IMR-90 (cell line): Measurements from ENCODE around the gene C5orf24. TPM values are rescaled to one million over a fixed set of nuclear protein-coding genes. Genes with fewer than 3 reads are reported as not detected.

Experiments
- ATAC-seq: fragments of 200-7000 bp; cut with Tn5 transposase; 2 replicates; pipeline ENCODE4 v1.9.1; 2020; ENCODE audit warnings: low read depth, mild to moderate bottlenecking, moderate library complexity
- BruUV-seq: library from RNA; stranded (reverse); fragments of 400-500 nt; replicated peaks from 2 replicates; lab custom pipeline; 2021; lab: Mats Ljungman, UMichigan
- CTCF ChIA-PET: fragments of 300-600 bp; formaldehyde crosslinking; extraction: SDS; loops from one replicate; lab custom pipeline; 2021; ENCODE audit warnings: antibody characterized with exemption; lab: Yijun Ruan, JAX
- POLR2A ChIA-PET: fragments of 300-600 bp; sonication (Branson Sonifier 250); formaldehyde crosslinking; loops from one replicate; lab custom pipeline; 2022; ENCODE audit warnings: antibody characterized with exemption; ENCODE audit not compliant: unreplicated experiment; lab: Charles Lee
- DNase-seq: peaks from one replicate; pipeline ENCODE4 v3.0.0; 2013
- H2AFZ ChIP-seq: replicated peaks from 2 replicates; pipeline ENCODE3; 2013; ENCODE audit warnings: low read length, mild to moderate bottlenecking; ENCODE audit not compliant: poor library complexity
- H2AK5ac ChIP-seq: 2 replicates; pipeline ENCODE4 v1.6.1; 2013; ENCODE audit warnings: low read depth, low read length, inconsistent platforms
- H2AK9ac ChIP-seq: replicated peaks from 2 replicates; pipeline ENCODE3; 2013; ENCODE audit warnings: mild to moderate bottlenecking, low read depth, low read length, moderate library complexity; ENCODE audit not compliant: poor library complexity
- H2BK120ac ChIP-seq: 2 replicates; pipeline ENCODE4 v1.6.1; 2013; ENCODE audit warnings: low read depth, low read length, inconsistent platforms
- H2BK15ac ChIP-seq: 3 replicates; pipeline ENCODE4 v1.6.1; 2013; ENCODE audit warnings: low read depth, low read length, inconsistent platforms
- H2BK20ac ChIP-seq: 2 replicates; pipeline ENCODE4 v1.6.1; 2013; ENCODE audit warnings: low read depth, mild to moderate bottlenecking, inconsistent platforms, low read length, moderate library complexity
- H2BK5ac ChIP-seq: 2 replicates; pipeline ENCODE4 v1.6.1; 2013; ENCODE audit warnings: mild to moderate bottlenecking, low read depth, low read length, inconsistent platforms; ENCODE audit not compliant: poor library complexity, severe bottlenecking
- H3K14ac ChIP-seq: replicated peaks from 2 replicates; pipeline ENCODE4 v1.6.1; 2013; ENCODE audit warnings: low read depth, low read length, inconsistent platforms
- H3K18ac ChIP-seq: 2 replicates; pipeline ENCODE4 v1.6.1; 2013; ENCODE audit warnings: low read depth, low read length, control low read depth
- H3K23ac ChIP-seq: 2 replicates; pipeline ENCODE4 v1.6.1; 2013; ENCODE audit warnings: low read depth, low read length, inconsistent platforms
- H3K27ac ChIP-seq: 2 replicates; pipeline ENCODE4 v1.5.1; 2013; ENCODE audit warnings: mild to moderate bottlenecking, control low read depth, low read length; ENCODE audit not compliant: insufficient read depth
- H3K27me3 ChIP-seq: 2 replicates; pipeline ENCODE4 v1.6.1; 2013; ENCODE audit warnings: low read length; ENCODE audit not compliant: control insufficient read depth, insufficient read depth
- H3K36me3 ChIP-seq: 2 replicates; pipeline ENCODE4 v1.6.1; 2013; ENCODE audit warnings: low read length, mixed read lengths; ENCODE audit not compliant: control insufficient read depth, insufficient read depth
- H3K4ac ChIP-seq: 2 replicates; pipeline ENCODE4 v1.6.1; 2013; ENCODE audit warnings: low read depth, low read length, inconsistent platforms
- H3K4me1 ChIP-seq: 2 replicates; pipeline ENCODE4 v1.6.1; 2013; ENCODE audit warnings: low read length, mixed read lengths; ENCODE audit not compliant: control insufficient read depth, insufficient read depth
- H3K4me2 ChIP-seq: 2 replicates; pipeline ENCODE4 v1.6.1; 2013; ENCODE audit warnings: low read depth, mild to moderate bottlenecking, control low read depth, low read length, moderate library complexity
- H3K4me3 ChIP-seq: 2 replicates; pipeline ENCODE4 v1.5.1; 2013; ENCODE audit warnings: low read depth, mild to moderate bottlenecking, control low read depth, low read length, moderate library complexity; ENCODE audit not compliant: insufficient read depth
- H3K56ac ChIP-seq: 2 replicates; pipeline ENCODE4 v1.6.1; 2013; ENCODE audit warnings: low read length, inconsistent platforms; ENCODE audit not compliant: insufficient read depth; ENCODE audit errors: extremely low read depth
- H3K79me1 ChIP-seq, 2 experiments: 2 replicates each; pipeline ENCODE4 v1.6.1; 2013; ENCODE audit warnings: low read length in 2 of 2, inconsistent platforms in 1 of 2, low read depth in 1 of 2
- H3K9ac ChIP-seq: 2 replicates; pipeline ENCODE4 v1.6.1; 2013; ENCODE audit warnings: low read depth, low read length, control low read depth
- H3K9me1 ChIP-seq: 2 replicates; pipeline ENCODE4 v1.6.1; 2013; ENCODE audit warnings: low read length, inconsistent platforms; ENCODE audit not compliant: insufficient read depth
- H3K9me3 ChIP-seq: 2 replicates; pipeline ENCODE4 v1.6.1; 2013; ENCODE audit warnings: low read length; ENCODE audit not compliant: control insufficient read depth, insufficient read depth
- H4K20me1 ChIP-seq: 2 replicates; pipeline ENCODE4 v1.6.1; 2013; ENCODE audit warnings: low read length, inconsistent platforms; ENCODE audit not compliant: insufficient read depth
- H4K5ac ChIP-seq: 2 replicates; pipeline ENCODE4 v1.6.1; 2013; ENCODE audit warnings: mild to moderate bottlenecking, low read depth, low read length, control low read depth
- H4K8ac ChIP-seq, 2 experiments: 2 replicates each; pipeline ENCODE4 v1.6.1; 2013; ENCODE audit warnings: low read depth in 2 of 2, low read length in 2 of 2, control low read depth in 1 of 2, inconsistent platforms in 1 of 2
- H4K91ac ChIP-seq: 2 replicates; pipeline ENCODE4 v1.6.1; 2013; ENCODE audit warnings: low read depth, low read length, inconsistent platforms; ENCODE audit not compliant: insufficient read depth
- BHLHE40 ChIP-seq: fragments of 150-350 bp; IDR thresholded peaks from 2 replicates; pipeline ENCODE4 v1.6.1; 2016; ENCODE audit warnings: mild to moderate bottlenecking, low read depth, low read length
- CHD1 ChIP-seq: IDR thresholded peaks from 2 replicates; pipeline ENCODE4 v1.6.1; 2012; ENCODE audit warnings: low read depth, low read length, improper control_type of control experiment
- FOS ChIP-seq: fragments of 150-350 bp; IDR thresholded peaks from 2 replicates; pipeline ENCODE4 v1.6.1; 2016; ENCODE audit warnings: low read depth, low read length
- MAFK ChIP-seq: IDR thresholded peaks from 2 replicates; pipeline ENCODE4 v1.6.1; 2012; ENCODE audit warnings: low read depth, low read length, improper control_type of control experiment
- MAZ ChIP-seq: IDR thresholded peaks from 2 replicates; pipeline ENCODE4 v1.6.1; 2012; ENCODE audit warnings: low read depth, mild to moderate bottlenecking, low read length, improper control_type of control experiment, moderate library complexity, borderline replicate concordance
- POLR2A ChIP-seq: IDR thresholded peaks from 2 replicates; pipeline ENCODE4 v1.6.1; 2012; ENCODE audit warnings: mild to moderate bottlenecking, low read depth, low read length
- RAD21 ChIP-seq: IDR thresholded peaks from 2 replicates; pipeline ENCODE4 v1.6.1; 2012; ENCODE audit warnings: low read length, improper control_type of control experiment
- RCOR1 ChIP-seq: IDR thresholded peaks from 2 replicates; pipeline ENCODE4 v1.6.1; 2012; ENCODE audit warnings: mild to moderate bottlenecking, low read length, improper control_type of control experiment; ENCODE audit not compliant: insufficient replicate concordance
- SMC3 ChIP-seq: fragments of 150-350 bp; IDR thresholded peaks from 2 replicates; pipeline ENCODE4 v1.6.1; 2016; ENCODE audit warnings: low read depth, mild to moderate bottlenecking, antibody characterized with exemption, low read length, moderate library complexity
- WGBS, 2 experiments: methylation state at CpG; one replicate each; pipeline versions ENCODE4 v1.1.5 to v1.1.7; 2013; ENCODE audit warnings: missing lambda C conversion rate in 2 of 2; ENCODE audit not compliant: insufficient read length in 1 of 2; ENCODE audit errors: extremely low coverage in 2 of 2; 5-methylcytosine and 5-hydroxymethylcytosine counted together
- dilution Hi-C: fragments of 300-500 bp; cut with HindIII; formaldehyde crosslinking; loops from one replicate; pipeline ENCODE4 v1.14.3; 2018; ENCODE audit warnings: low sequenced_read_pairs; ENCODE audit not compliant: unreplicated experiment
- in situ Hi-C: fragments of 300-500 bp; cut with MboI; formaldehyde crosslinking; loops from 3 replicates; pipeline ENCODE4 v1.14.3; 2019; ENCODE audit warnings: low sequenced_read_pairs, inconsistent platforms, mixed read lengths
- intact Hi-C: fragments of 100-400 bp; cut with micrococcal nuclease; formaldehyde crosslinking; loops from 2 replicates; pipeline ENCODE4 v1.10.0; 2022
- polyA plus RNA-seq, 3 experiments: library from polyadenylated mRNA; depleted of rRNA; stranded (reverse); fragments of >200 nt; gene quantifications; 2 replicates each; pipeline ENCODE4 v1.2.3, GENCODE V29; 2012; ENCODE audit warnings: low replicate concordance in 1 of 3
- total RNA-seq: library from RNA; depleted of rRNA; stranded (reverse); fragments of >200 nt; gene quantifications from 2 replicates; pipeline ENCODE4 v1.2.3, GENCODE V29; 2012

C5orf24 gene
- total and polyA plus RNA-seq, 2 of the 4 experiments (the other 2 are of a cell fraction), result 29.8 to 44.9 TPM

DNA sequence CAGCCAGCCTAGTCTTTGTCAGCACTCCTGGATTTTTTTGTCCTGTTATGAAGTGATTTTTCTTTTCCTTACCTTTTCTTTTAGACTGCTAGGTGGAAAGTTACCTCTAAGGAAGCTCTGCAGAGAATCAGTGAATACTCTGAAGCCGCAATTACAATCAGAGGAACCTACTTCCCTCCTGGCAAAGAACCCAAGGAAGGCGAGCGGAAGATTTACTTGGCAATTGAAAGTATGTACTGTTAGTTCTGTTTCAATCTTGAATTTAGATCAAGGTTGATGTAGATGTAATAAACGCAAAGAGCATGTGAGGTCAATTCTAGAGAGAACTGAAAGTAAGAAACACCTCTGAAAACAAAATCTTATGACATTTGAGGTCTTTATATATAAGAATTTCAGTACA, 27.0 kb upstream of the C5orf24 start:
- dilution Hi-C loops (no loop called here), intact Hi-C loops (no loop called here), in situ Hi-C loops (no loop called here)
- ChIA-PET POLR2A (no interaction called here), CTCF (no interaction called here)
- H3K18ac ChIP-seq, result no peak overlapping the region
- H2AFZ ChIP-seq, result no peak overlapping the region
- no TSS peak for BruUV-seq
- peaks cover 0 to 7% of the 10 kb centered on the region in 2 experiments; a peak in 1 of 4 replicates for H3K79me1 ChIP-seq
- H4K20me1 ChIP-seq, result no peaks in the 10 kb centered on the region
- no peak overlapping the region for H2AK9ac ChIP-seq
- H2BK5ac ChIP-seq, result no peak overlapping the region
- DNase-seq, result no peak
- peaks cover 41% of the 10 kb centered on the region for H3K36me3 ChIP-seq
- H4K91ac ChIP-seq, result no peak overlapping the region
- no peak overlapping the region for H2AK5ac ChIP-seq
- H2BK20ac ChIP-seq, result no peak overlapping the region
- no peaks in the 10 kb centered on the region for H3K4me1 ChIP-seq
- no peaks in the 10 kb centered on the region for H3K27me3 ChIP-seq
- H3K14ac ChIP-seq, result no peak overlapping the region
- no peak overlapping the region for H2BK120ac ChIP-seq
- H3K4me2 ChIP-seq, result no peak overlapping the region
- no peak for ATAC-seq
- no CpG with 5 or more reads among the region's 4 CpGs for WGBS, 2 experiments
- H3K56ac ChIP-seq, result no peak overlapping the region
- H3K9ac ChIP-seq, result no peak overlapping the region
- no peak overlapping the region for H4K8ac ChIP-seq
- TF ChIP-seq CHD1 (no peak), POLR2A (no peak), RAD21 (no peak), SMC3 (no peak), BHLHE40 (no peak), RCOR1 (no peak), MAFK (no peak), MAZ (no peak), FOS (no peak)
- H3K9me1 ChIP-seq, result 0 out of 2 replicates have a peak, but pooled peaks cover 4% of the 10 kb centered on the region
- H3K4ac ChIP-seq, result no peak overlapping the region
- H3K9me3 ChIP-seq, result no peaks in the 10 kb centered on the region
- H4K5ac ChIP-seq, result no peak overlapping the region
- H3K27ac ChIP-seq, result no peak overlapping the region
- no peak overlapping the region for H3K4me3 ChIP-seq
- no peak overlapping the region for H3K23ac ChIP-seq
- no peak overlapping the region for H2BK15ac ChIP-seq
